Large intestine (tissue), 3 donors: ENCODE results near the gene SCAPER. TPM values are rescaled to one million over a fixed set of nuclear protein-coding genes. Genes with fewer than 3 reads are reported as not detected.

Experiments
- DNase-seq, 2 donors: peaks; one replicate each; pipeline versions ENCODE4 v3.0.0 to v3.0.0-alpha.2; 2013
- H3K27ac ChIP-seq: one replicate; pipeline ENCODE4 v1.5.1; 2013; ENCODE audit warnings: low read length
- H3K27me3 ChIP-seq: 2 replicates; pipeline ENCODE4 v1.6.1; 2013; ENCODE audit warnings: low read length; ENCODE audit not compliant: control insufficient read depth, insufficient read depth
- H3K36me3 ChIP-seq: 2 replicates; pipeline ENCODE4 v1.6.1; 2013; ENCODE audit warnings: low read length; ENCODE audit not compliant: control insufficient read depth, insufficient read depth
- H3K4me1 ChIP-seq: one replicate; pipeline ENCODE4 v1.6.1; 2013; ENCODE audit warnings: low read length; ENCODE audit not compliant: control insufficient read depth, insufficient read depth
- H3K4me3 ChIP-seq: one replicate; pipeline ENCODE4 v1.5.1; 2013; ENCODE audit warnings: low read length
- H3K9me3 ChIP-seq: one replicate; pipeline ENCODE4 v1.6.1; 2013; ENCODE audit warnings: mild to moderate bottlenecking, low read depth, low read length, moderate library complexity; ENCODE audit not compliant: control insufficient read depth
- WGBS: methylation state at CpG from one replicate; pipeline ENCODE4 v1.1.5; 2013; ENCODE audit warnings: low lambda C conversion rate; ENCODE audit not compliant: insufficient coverage; 5-methylcytosine and 5-hydroxymethylcytosine counted together
- polyA plus RNA-seq: library from polyadenylated mRNA; unstranded; fragments of 120-200 nt; gene quantifications from one replicate; pipeline ENCODE4 v1.2.1, GENCODE V29; 2013

SCAPER gene
- polyA plus RNA-seq, 1 donor = 28.0 TPM

DNA sequence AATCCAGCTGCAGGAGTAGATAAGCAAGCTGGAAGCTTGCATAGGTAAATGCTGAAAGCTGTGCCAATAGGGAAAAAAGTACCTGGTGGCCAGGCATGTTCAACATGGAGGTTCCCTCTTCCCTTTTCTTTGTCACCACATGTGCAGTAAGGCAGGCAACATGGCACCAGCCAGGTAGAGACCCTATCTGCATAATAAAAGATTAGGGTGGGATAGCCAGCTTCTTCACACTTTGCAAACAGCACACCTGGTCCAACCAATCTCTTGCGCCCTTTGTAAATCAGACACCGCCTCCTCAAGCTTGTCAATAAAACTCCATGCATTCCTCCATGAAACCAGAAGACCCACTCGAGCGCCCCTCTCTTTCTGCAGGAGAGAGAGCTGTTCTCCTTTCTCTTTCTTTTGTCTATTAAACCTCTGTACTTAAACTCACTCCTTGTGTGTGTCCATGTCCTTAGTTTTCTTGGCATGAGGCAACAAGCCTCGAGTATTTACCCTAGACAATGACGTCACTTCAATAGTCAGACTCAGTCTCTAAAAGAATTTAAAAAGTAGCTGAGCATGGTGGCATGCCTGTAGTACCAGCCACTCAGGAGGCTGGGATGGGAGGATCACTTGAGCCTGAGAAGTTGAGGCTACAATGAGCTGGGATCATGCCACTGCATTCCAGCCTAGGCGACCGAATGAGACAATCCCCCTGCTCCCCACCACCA, 256.3 kb downstream of the SCAPER start:
- whole genome bisulfite sequencing = 86% methylated on average over 4 of the region's 8 CpGs
- H3K4me3 ChIP-seq = no peak overlapping the region
- no peaks in the 10 kb centered on the region for H3K9me3 ChIP-seq
- peaks cover 9% of the 10 kb centered on the region for H3K36me3 ChIP-seq
- no peaks in the 10 kb centered on the region for H3K27me3 ChIP-seq
- DNase-seq = no peak
- no peak overlapping the region for H3K27ac ChIP-seq
- H3K4me1 ChIP-seq = no peaks in the 10 kb centered on the region

DNA sequence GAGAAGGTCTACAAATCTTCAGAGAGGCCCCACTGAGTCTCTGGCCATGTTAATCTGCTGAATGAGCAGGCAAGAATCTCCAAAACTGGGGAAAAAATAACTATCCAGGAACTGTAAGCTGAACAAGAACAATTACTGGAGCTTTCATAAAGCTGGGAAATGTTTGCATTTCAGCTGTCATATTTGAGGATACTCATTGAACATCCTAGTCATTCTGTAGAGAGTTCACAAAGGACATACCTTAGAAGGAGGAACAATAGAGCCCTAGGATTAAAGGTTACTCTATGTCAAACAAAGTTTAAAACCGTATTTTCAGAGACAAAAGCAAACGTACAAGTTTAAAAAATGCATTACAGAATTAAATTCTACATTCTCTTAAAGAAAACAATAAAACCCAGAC, 257.5 kb downstream of the SCAPER start:
- 64% methylated on average over 2 of the region's 2 CpGs for WGBS
- H3K27ac ChIP-seq = no peak overlapping the region
- no peaks in the 10 kb centered on the region for H3K4me1 ChIP-seq
- H3K4me3 ChIP-seq = no peak overlapping the region
- H3K36me3 ChIP-seq = peaks cover 10% of the 10 kb centered on the region
- DNase-seq = no peak
- H3K9me3 ChIP-seq = no peaks in the 10 kb centered on the region
- H3K27me3 ChIP-seq = no peaks in the 10 kb centered on the region

DNA sequence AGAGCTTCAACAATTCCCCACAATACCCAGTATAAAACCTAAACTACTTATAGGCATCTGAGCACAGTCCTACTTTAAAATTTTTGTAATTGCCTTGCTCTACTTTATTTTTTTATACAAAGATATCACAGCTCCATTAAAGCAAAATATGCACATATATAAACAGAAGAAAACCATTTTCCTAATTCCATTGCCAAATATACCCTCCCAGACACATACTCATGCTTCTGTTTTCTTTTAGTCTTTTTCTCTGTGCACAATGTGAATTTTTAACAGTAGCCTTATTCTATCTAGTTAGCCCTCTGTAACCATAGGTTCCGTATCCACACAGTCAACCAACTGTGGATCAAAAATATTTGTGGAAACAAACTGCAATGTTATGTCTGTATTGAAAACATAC, 260.5 kb downstream of the SCAPER start:
- H3K4me3 ChIP-seq = no peak overlapping the region
- peaks cover 10% of the 10 kb centered on the region for H3K36me3 ChIP-seq
- H3K4me1 ChIP-seq = no peaks in the 10 kb centered on the region
- DNase-seq = no peak
- no peak overlapping the region for H3K27ac ChIP-seq
- no peaks in the 10 kb centered on the region for H3K27me3 ChIP-seq
- no peaks in the 10 kb centered on the region for H3K9me3 ChIP-seq
- no CpG with 5 or more reads among the region's 1 CpG for WGBS

GRCh38 chr15:76642671-76643070, 262.5 kb downstream of the SCAPER start:
- H3K4me1 ChIP-seq = no peaks in the 10 kb centered on the region
- no peak for DNase-seq
- peaks cover 2% of the 10 kb centered on the region for H3K36me3 ChIP-seq
- no peak overlapping the region for H3K4me3 ChIP-seq
- no peak overlapping the region for H3K27ac ChIP-seq
- H3K9me3 ChIP-seq = no peaks in the 10 kb centered on the region
- H3K27me3 ChIP-seq = no peaks in the 10 kb centered on the region

DNA sequence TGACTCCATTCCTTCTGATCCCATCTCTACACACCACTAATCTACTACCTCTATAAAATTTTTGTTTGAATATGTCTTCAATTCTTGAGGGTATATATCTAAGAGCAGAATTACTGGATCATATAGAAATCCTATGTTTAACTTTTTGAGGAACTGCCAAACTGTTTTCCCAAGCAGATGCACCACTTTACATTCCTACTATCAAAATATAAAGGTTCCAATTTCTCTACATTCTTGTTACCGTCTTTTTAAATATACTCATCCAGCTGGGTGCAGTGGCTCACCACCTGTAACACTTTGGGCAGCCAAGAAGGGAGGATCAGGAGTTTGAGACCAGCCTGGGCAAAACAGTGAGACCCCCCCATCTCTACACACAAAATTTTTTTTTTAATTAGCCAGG, 268.0 kb downstream of the SCAPER start:
- Histone ChIP-seq H3K27ac (no peak overlapping the region), H3K27me3 (no peaks in the 10 kb centered on the region), H3K36me3 (peaks cover 6% of the 10 kb centered on the region), H3K4me3 (no peak overlapping the region), H3K4me1 (no peaks in the 10 kb centered on the region), H3K9me3 (peaks cover 23% of the 10 kb centered on the region)
- no peak for DNase-seq
- no CpG with 5 or more reads among the region's 1 CpG for WGBS

DNA sequence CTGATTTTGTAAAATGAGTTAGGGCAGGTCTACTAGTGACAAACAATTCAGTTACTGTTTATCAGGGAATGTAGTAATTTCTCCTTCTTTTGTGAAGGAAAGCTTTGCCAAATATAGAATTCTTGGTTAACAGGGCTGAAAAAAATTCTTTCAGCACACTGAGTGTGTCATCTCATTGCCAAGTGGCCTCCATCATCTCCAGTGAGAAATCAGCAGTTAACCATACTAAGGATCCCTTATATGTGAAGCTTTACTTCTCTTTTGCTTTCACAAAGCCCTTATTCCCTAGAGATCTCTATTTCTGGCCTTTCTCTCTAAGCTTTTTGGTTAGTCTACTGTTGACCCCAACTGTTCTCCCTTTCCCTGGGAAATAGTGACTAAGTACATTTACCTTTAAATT, 269.1 kb downstream of the SCAPER start:
- Histone ChIP-seq H3K4me3 (no peak overlapping the region), H3K4me1 (no peaks in the 10 kb centered on the region), H3K27me3 (no peaks in the 10 kb centered on the region), H3K9me3 (peaks cover 28% of the 10 kb centered on the region), H3K27ac (no peak overlapping the region), H3K36me3 (peaks cover 6% of the 10 kb centered on the region)
- DNase-seq = no peak

- peaks cover 7% of the 10 kb centered on the region for H3K36me3 ChIP-seq
- no peak overlapping the region for H3K27ac ChIP-seq
- H3K4me1 ChIP-seq = no peaks in the 10 kb centered on the region
- 85% methylated on average over 2 of the region's 4 CpGs for WGBS
- H3K4me3 ChIP-seq = no peak overlapping the region
- peaks cover 3% of the 10 kb centered on the region for H3K9me3 ChIP-seq
- DNase-seq = no peak
- H3K27me3 ChIP-seq = no peaks in the 10 kb centered on the region
These were observed 278.5 kb downstream of the SCAPER start for GRCh38 chr15:76626611-76627010.

DNA sequence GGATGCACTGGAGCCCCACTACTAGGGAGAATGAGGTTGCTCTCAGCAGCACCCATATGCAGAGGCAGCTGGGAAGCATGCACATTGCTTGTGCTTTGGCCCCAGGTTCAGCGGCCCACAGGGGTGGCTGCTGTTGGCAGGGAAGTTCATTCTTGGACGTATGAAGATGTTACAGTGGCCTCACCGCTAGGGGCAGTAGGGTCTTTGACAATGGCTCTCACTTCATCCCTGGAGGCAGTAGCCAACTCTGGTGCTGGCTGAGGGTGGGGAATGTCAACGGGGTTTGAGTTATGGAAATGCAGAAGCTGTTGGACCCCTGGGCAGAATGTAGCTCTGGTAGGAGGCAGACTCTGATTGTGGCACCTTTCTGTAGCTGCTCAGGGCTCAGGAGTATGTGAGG, 279.9 kb downstream of the SCAPER start:
- DNase-seq = no peak
- H3K27me3 ChIP-seq = no peaks in the 10 kb centered on the region
- no peaks in the 10 kb centered on the region for H3K9me3 ChIP-seq
- H3K27ac ChIP-seq = no peak overlapping the region
- H3K36me3 ChIP-seq = peaks cover 7% of the 10 kb centered on the region
- no peak overlapping the region for H3K4me3 ChIP-seq
- no peaks in the 10 kb centered on the region for H3K4me1 ChIP-seq
- WGBS = no CpG with 5 or more reads among the region's 4 CpGs

- Histone ChIP-seq H3K36me3 (peaks cover 3% of the 10 kb centered on the region), H3K9me3 (peaks cover 15% of the 10 kb centered on the region), H3K4me1 (no peaks in the 10 kb centered on the region), H3K27me3 (no peaks in the 10 kb centered on the region), H3K4me3 (no peak overlapping the region), H3K27ac (no peak overlapping the region)
- DNase-seq = no peak
These were observed 290.4 kb downstream of the SCAPER start for GRCh38 chr15:76614725-76615124.

DNA sequence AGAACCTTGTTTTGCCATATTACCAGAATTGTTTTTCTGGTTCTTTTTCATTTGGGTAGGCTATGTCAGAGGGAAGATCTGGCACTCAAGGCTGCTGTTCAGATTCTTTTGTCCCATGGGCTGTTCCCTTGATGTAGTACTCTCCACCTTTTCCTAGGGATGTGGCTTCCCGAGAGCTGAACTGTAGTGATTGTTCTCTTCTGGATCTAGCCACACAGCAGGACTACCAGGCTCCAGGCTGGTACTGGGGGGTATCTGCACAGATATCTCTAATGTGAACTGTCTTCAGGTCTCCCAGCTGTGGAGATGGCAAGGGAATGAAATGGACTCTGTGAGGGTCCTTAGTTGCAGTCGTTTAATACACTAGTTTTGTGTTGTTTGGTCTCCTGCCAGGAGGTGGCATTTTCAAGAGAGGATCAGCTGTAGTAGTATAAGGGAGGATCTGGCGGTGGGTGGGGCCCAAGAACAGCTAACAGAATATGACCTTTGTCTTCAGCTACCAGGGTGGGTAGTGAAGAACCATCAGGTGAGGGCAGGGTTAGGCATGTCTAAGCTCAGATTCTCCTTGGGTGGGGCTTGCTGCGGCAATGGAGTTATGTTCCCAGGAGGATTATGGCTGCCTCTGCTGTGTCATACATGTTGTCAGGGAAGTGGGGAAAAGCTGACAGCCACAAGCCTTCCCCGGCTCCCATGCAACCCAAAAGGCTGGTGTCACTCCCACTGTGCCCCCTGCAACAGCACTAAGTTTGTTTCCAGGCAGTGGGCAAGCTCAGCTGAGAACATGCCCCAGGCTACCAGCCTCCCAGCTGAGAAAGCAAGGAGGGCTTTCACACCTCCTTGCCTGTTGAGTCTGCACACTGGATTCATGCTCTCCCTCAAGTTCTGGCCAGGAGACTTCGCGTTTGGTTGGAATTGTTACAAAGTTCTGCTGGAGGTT, 316.1 kb downstream of the SCAPER start:
- WGBS = no CpG with 5 or more reads among the region's 7 CpGs
- peak overlapping the region; percentile 44 for H3K27ac ChIP-seq
- no peak overlapping the region for H3K4me3 ChIP-seq
- H3K27me3 ChIP-seq = no peaks in the 10 kb centered on the region
- peak; percentile 81 to 86 for DNase-seq
- H3K4me1 ChIP-seq = peaks cover 9% of the 10 kb centered on the region
- no peaks in the 10 kb centered on the region for H3K36me3 ChIP-seq
- no peaks in the 10 kb centered on the region for H3K9me3 ChIP-seq

- peaks cover 10% of the 10 kb centered on the region for H3K9me3 ChIP-seq
- H3K4me1 ChIP-seq = peaks cover 9% of the 10 kb centered on the region
- no peak overlapping the region for H3K4me3 ChIP-seq
- no peaks in the 10 kb centered on the region for H3K27me3 ChIP-seq
- DNase-seq = no peak
- H3K36me3 ChIP-seq = no peaks in the 10 kb centered on the region
- H3K27ac ChIP-seq = no peak overlapping the region
These were observed 319.6 kb downstream of the SCAPER start for GRCh38 chr15:76585576-76585897.
